Measurements from ENCODE around the gene SULT1C3.

The SULT1C3 gene

DNA sequence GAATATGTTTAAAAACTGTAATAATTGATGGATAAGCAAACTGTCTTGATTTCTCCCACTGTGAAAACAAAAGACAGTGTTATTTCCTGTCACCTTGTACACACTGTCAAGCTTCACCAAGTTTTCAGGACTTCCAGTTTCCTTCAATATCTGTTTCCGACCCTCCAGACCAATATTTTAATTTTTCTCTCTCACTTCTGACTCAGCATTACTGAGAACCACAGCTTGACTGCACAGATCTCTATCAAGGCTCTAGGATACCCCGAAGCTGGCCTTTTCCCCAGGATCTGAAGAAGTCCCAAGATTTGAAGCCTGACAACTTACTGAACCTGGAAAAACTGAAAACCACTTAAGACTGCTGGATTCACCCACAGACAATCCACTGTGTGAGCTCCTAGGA is 13.2 kb upstream of the SULT1C3 start:
- H3K27ac ChIP-seq (ENCODE audit: poor library complexity, severe bottlenecking) = no peak overlapping the region
- ATAC-seq (ENCODE audit: low read depth) (no peak), DNase-seq (ENCODE audit: low spot score) (no peak)
- H3K4me3 ChIP-seq (ENCODE audit: severe bottlenecking) = no peak overlapping the region
- H3K36me3 ChIP-seq (ENCODE audit: low read depth) = no peaks in the 10 kb centered on the region
- H3K9me3 ChIP-seq (ENCODE audit: severe bottlenecking) = no peaks in the 10 kb centered on the region
- TF ChIP-seq, protein P1, sequence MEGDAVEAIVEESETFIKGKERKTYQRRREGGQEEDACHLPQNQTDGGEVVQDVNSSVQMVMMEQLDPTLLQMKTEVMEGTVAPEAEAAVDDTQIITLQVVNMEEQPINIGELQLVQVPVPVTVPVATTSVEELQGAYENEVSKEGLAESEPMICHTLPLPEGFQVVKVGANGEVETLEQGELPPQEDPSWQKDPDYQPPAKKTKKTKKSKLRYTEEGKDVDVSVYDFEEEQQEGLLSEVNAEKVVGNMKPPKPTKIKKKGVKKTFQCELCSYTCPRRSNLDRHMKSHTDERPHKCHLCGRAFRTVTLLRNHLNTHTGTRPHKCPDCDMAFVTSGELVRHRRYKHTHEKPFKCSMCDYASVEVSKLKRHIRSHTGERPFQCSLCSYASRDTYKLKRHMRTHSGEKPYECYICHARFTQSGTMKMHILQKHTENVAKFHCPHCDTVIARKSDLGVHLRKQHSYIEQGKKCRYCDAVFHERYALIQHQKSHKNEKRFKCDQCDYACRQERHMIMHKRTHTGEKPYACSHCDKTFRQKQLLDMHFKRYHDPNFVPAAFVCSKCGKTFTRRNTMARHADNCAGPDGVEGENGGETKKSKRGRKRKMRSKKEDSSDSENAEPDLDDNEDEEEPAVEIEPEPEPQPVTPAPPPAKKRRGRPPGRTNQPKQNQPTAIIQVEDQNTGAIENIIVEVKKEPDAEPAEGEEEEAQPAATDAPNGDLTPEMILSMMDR (IDR thresholded peaks at IDR 0.05; ENCODE audit: poor library complexity, severe bottlenecking) = no peak
- H3K4me1 ChIP-seq (ENCODE audit: insufficient read depth, poor library complexity, severe bottlenecking) = no peaks in the 10 kb centered on the region
- no peaks in the 10 kb centered on the region for H3K27me3 ChIP-seq (ENCODE audit: insufficient read depth, poor library complexity, severe bottlenecking)

DNA sequence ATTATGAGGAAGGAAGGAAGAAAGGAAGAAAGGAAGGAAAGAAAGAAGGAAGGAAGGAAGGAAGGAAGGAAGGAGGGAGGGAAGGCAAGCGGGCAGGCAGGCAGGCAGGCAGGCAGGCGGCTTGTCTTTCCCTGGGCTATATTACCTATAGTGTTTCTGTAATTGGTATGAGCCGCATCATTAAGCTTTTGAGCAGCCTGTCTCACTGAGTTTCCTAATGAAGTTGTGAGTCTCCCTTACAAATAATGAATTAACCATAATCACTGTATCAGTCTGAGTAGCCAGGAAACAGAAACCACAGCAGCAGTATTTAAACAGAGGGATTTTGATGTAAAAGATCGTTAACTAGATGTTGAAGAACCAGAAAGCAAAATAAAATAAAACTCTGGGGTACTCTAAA is 11.8 kb upstream of the SULT1C3 start:
- no peak for ATAC-seq (ENCODE audit: low read depth)
- Histone ChIP-seq H3K27ac (ENCODE audit: poor library complexity, severe bottlenecking) (no peak overlapping the region), H3K4me1 (ENCODE audit: insufficient read depth, poor library complexity, severe bottlenecking) (no peaks in the 10 kb centered on the region), H3K27me3 (ENCODE audit: insufficient read depth, poor library complexity, severe bottlenecking) (no peaks in the 10 kb centered on the region), H3K36me3 (ENCODE audit: low read depth) (no peaks in the 10 kb centered on the region), H3K4me3 (ENCODE audit: severe bottlenecking) (no peak overlapping the region), H3K9me3 (ENCODE audit: severe bottlenecking) (no peaks in the 10 kb centered on the region)
- TF ChIP-seq, protein P1 (IDR thresholded peaks at IDR 0.05; ENCODE audit: poor library complexity, severe bottlenecking) = no peak
- no peak for DNase-seq (ENCODE audit: low spot score)

DNA sequence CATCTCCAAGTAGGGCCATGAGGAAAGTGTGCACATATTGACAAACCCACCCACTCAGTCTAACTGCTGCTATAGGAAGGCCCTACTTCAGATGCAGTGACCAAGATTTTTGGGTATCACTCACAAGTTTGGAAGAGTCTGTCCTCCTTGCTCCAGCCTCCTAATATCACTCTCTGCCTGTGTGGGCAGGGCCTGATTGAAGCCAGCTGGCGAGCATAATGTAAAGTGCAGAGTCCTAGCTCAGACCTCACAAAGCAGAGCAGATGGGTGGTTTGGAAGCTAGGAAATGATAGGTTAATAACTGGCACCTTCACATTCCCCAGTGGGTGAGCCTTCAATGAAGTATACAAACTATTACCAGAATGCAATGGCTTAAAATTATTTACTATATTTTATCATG is 11.2 kb upstream of the SULT1C3 start:
- TF ChIP-seq, protein P1 (IDR thresholded peaks at IDR 0.05; ENCODE audit: poor library complexity, severe bottlenecking) = no peak
- no peaks in the 10 kb centered on the region for H3K4me1 ChIP-seq (ENCODE audit: insufficient read depth, poor library complexity, severe bottlenecking)
- H3K27me3 ChIP-seq (ENCODE audit: insufficient read depth, poor library complexity, severe bottlenecking) = no peaks in the 10 kb centered on the region
- no peak overlapping the region for H3K27ac ChIP-seq (ENCODE audit: poor library complexity, severe bottlenecking)
- H3K4me3 ChIP-seq (ENCODE audit: severe bottlenecking) = no peak overlapping the region
- no peaks in the 10 kb centered on the region for H3K36me3 ChIP-seq (ENCODE audit: low read depth)
- ATAC-seq (ENCODE audit: low read depth) (no peak), DNase-seq (ENCODE audit: low spot score) (no peak)
- no peaks in the 10 kb centered on the region for H3K9me3 ChIP-seq (ENCODE audit: severe bottlenecking)

DNA sequence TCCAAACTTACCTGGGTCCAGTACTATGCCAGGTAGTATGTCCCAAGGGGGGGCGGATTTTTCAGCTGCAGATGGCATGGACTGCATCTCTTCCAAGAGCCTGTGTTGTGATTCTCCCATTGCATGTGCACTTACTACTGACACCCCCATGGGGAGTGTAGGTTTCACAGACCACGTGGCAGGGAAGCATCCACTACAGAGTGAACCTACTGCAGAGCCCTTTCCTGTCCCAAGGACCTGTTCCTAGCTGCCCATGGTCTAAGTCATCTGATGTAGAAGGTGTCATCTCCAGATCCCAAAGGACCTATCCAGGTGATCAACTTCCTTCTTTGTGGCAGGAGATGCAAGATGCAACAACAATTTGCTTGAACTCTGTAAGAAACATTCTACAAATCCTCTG is 9.9 kb upstream of the SULT1C3 start:
- TF ChIP-seq, protein P1 (IDR thresholded peaks at IDR 0.05; ENCODE audit: poor library complexity, severe bottlenecking) = no peak
- no peak overlapping the region for H3K27ac ChIP-seq (ENCODE audit: poor library complexity, severe bottlenecking)
- H3K4me1 ChIP-seq (ENCODE audit: insufficient read depth, poor library complexity, severe bottlenecking) = no peaks in the 10 kb centered on the region
- ATAC-seq (ENCODE audit: low read depth) (no peak), DNase-seq (ENCODE audit: low spot score) (no peak)
- H3K36me3 ChIP-seq (ENCODE audit: low read depth) = no peaks in the 10 kb centered on the region
- no peaks in the 10 kb centered on the region for H3K27me3 ChIP-seq (ENCODE audit: insufficient read depth, poor library complexity, severe bottlenecking)
- H3K9me3 ChIP-seq (ENCODE audit: severe bottlenecking) = no peaks in the 10 kb centered on the region
- H3K4me3 ChIP-seq (ENCODE audit: severe bottlenecking) = no peak overlapping the region

DNA sequence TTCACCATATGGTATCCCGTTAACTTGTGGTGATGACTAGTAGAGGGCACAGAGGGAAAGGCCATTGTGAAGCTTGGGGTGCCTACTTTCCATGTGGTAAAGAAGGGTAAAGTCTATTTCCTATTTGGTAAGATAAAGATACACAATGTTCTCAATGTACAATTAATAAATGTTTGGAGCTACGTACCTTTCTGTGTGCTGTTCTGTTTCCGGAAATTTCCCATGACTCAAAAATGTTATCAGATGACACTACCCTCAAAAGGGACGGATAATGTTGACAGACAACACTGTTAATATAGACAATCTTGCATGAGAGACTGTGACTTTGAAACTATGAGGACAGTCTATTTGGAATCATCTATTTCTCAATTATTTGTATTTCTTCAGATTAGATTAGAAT is 4.2 kb upstream of the SULT1C3 start:
- ATAC-seq (ENCODE audit: low read depth) (no peak), DNase-seq (ENCODE audit: low spot score) (no peak)
- H3K36me3 ChIP-seq (ENCODE audit: low read depth) = no peaks in the 10 kb centered on the region
- no peaks in the 10 kb centered on the region for H3K4me1 ChIP-seq (ENCODE audit: insufficient read depth, poor library complexity, severe bottlenecking)
- no peaks in the 10 kb centered on the region for H3K27me3 ChIP-seq (ENCODE audit: insufficient read depth, poor library complexity, severe bottlenecking)
- no peak overlapping the region for H3K27ac ChIP-seq (ENCODE audit: poor library complexity, severe bottlenecking)
- no peaks in the 10 kb centered on the region for H3K9me3 ChIP-seq (ENCODE audit: severe bottlenecking)
- H3K4me3 ChIP-seq (ENCODE audit: severe bottlenecking) = no peak overlapping the region
- TF ChIP-seq, protein P1 (IDR thresholded peaks at IDR 0.05; ENCODE audit: poor library complexity, severe bottlenecking) = no peak
